Endothelial cell of umbilical vein (primary cell): Measurements from ENCODE around the gene FAM3A. TPM values are rescaled to one million over a fixed set of nuclear protein-coding genes. Genes with fewer than 3 reads are reported as not detected.

Source experiments
- BruUV-seq: library from RNA; stranded (reverse); fragments of 400-500 nt; replicated peaks from 2 replicates; lab custom pipeline; 2021; lab: Mats Ljungman, UMichigan
- CTCF ChIA-PET: fragments of 300-600, 350-600 bp; sonication (Branson Sonifier 250); formaldehyde crosslinking; loops from one replicate; lab custom pipeline; 2021; ENCODE audit warnings: antibody characterized with exemption, inconsistent platforms; lab: Charles Lee
- POLR2A ChIA-PET: fragments of 300-600, 350-600 bp; sonication (Branson Sonifier 250); formaldehyde crosslinking; loops from one replicate; lab custom pipeline; 2021; ENCODE audit warnings: antibody characterized with exemption, inconsistent platforms; lab: Charles Lee
- DNase-seq: peaks from one replicate; pipeline ENCODE4 v3.0.0-alpha.2; 2011; ENCODE audit warnings: low read depth, low spot score
- FAIRE-seq: peaks from 2 replicates; lab custom pipeline; 2011; peaks lifted over from hg19 to GRCh38; lab: Jason Lieb, UNC
- H2AFZ ChIP-seq: 2 replicates; pipeline ENCODE4 v1.6.0; 2012; ENCODE audit warnings: low read depth, low read length, control low read depth, inconsistent platforms
- H3K27ac ChIP-seq: 2 replicates; pipeline ENCODE4 v1.5.1; 2011; ENCODE audit warnings: low read depth, mild to moderate bottlenecking, control low read depth, low read length, moderate library complexity; ENCODE audit not compliant: insufficient read depth
- H3K27me3 ChIP-seq, 2 experiments: 2 replicates each; pipeline versions ENCODE4 v1.6.0 to v1.6.1; 2011; ENCODE audit warnings: low read length in 2 of 2, mixed read lengths in 1 of 2; ENCODE audit not compliant: control insufficient read depth in 2 of 2, insufficient read depth in 2 of 2
- H3K36me3 ChIP-seq, 2 experiments: 2 replicates in 1 of 2; 3 replicates in 1 of 2; pipeline ENCODE4 v1.5.1; 2011; ENCODE audit warnings: low read length in 2 of 2, mild to moderate bottlenecking in 1 of 2, moderate library complexity in 1 of 2; ENCODE audit not compliant: control insufficient read depth in 2 of 2, insufficient read depth in 2 of 2; ENCODE audit errors: extremely low read depth in 1 of 2
- H3K4me1 ChIP-seq: 3 replicates; pipeline ENCODE4 v1.5.1; 2011; ENCODE audit warnings: mild to moderate bottlenecking, low read length; ENCODE audit not compliant: control insufficient read depth, insufficient read depth; ENCODE audit errors: extremely low read depth
- H3K4me2 ChIP-seq: 2 replicates; pipeline ENCODE4 v1.6.1; 2011; ENCODE audit warnings: low read length, control low read depth, mixed read lengths; ENCODE audit not compliant: insufficient read depth
- H3K4me3 ChIP-seq, 3 experiments: fragments of 200-600 bp in 1 of 3; sonication (generic), shearing (Covaris generic) in 1 of 3; replicated peaks in 1 of 3; 2 replicates each; pipeline ENCODE4 v1.5.1; 2011 to 2016; ENCODE audit warnings: control low read depth in 3 of 3, low read length in 3 of 3, mild to moderate bottlenecking in 2 of 3, inconsistent platforms in 1 of 3, low read depth in 1 of 3, moderate library complexity in 1 of 3; ENCODE audit not compliant: insufficient read depth in 1 of 3
- H3K79me2 ChIP-seq: 2 replicates; pipeline ENCODE4 v1.6.0; 2012; ENCODE audit warnings: low read length, inconsistent platforms; ENCODE audit not compliant: control insufficient read depth, insufficient read depth
- H3K9ac ChIP-seq: replicated peaks from 2 replicates; pipeline ENCODE3; 2011; ENCODE audit warnings: low read length, control low read depth; ENCODE audit not compliant: insufficient read depth; ENCODE audit errors: extremely low read depth
- H3K9me1 ChIP-seq: replicated peaks from 3 replicates; pipeline ENCODE4 v1.6.0; 2011; ENCODE audit warnings: mild to moderate bottlenecking, low read length; ENCODE audit not compliant: control insufficient read depth, insufficient read depth; ENCODE audit errors: extremely low read depth
- H3K9me3 ChIP-seq: replicated peaks from 2 replicates; pipeline ENCODE4 v1.5.1; 2012; ENCODE audit warnings: low read length, inconsistent platforms; ENCODE audit not compliant: control insufficient read depth, insufficient read depth
- H4K20me1 ChIP-seq: replicated peaks from 2 replicates; pipeline ENCODE3; 2011; ENCODE audit warnings: mild to moderate bottlenecking, low read length; ENCODE audit not compliant: control insufficient read depth, insufficient read depth; ENCODE audit errors: extremely low read depth
- CTCF ChIP-seq, 2 donors: IDR thresholded peaks; 1 replicate in 1 of 2; 2 replicates in 1 of 2; pipeline ENCODE4 v1.5.1; 2011; ENCODE audit warnings: low read length in 2 of 2, mild to moderate bottlenecking in 2 of 2, moderate library complexity in 2 of 2, control low read depth in 1 of 2, inconsistent platforms in 1 of 2, low read depth in 1 of 2; ENCODE audit not compliant: insufficient read depth in 1 of 2; ENCODE audit errors: extremely low read depth in 1 of 2
- EZH2 ChIP-seq: IDR thresholded peaks from 2 replicates; pipeline ENCODE4 v1.6.1; 2012; ENCODE audit warnings: borderline replicate concordance, low read depth, mild to moderate bottlenecking, moderate library complexity, low read length, inconsistent platforms; ENCODE audit not compliant: severe bottlenecking
- FOS ChIP-seq: IDR thresholded peaks from 2 replicates; pipeline ENCODE4 v1.6.1; 2011; ENCODE audit warnings: mild to moderate bottlenecking, low read length, moderate library complexity, borderline replicate concordance; ENCODE audit not compliant: insufficient read depth
- GATA2 ChIP-seq: IDR thresholded peaks from 2 replicates; pipeline ENCODE4 v1.7.0; 2011; ENCODE audit warnings: low read depth, mild to moderate bottlenecking, moderate library complexity, mixed read lengths, low read length; ENCODE audit not compliant: insufficient read length, insufficient read depth
- JUN ChIP-seq: IDR thresholded peaks from 2 replicates; pipeline ENCODE4 v1.6.1; 2011; ENCODE audit warnings: borderline replicate concordance, low read depth; ENCODE audit not compliant: insufficient read length, insufficient read depth
- MAX ChIP-seq: IDR thresholded peaks from 2 replicates; pipeline ENCODE4 v1.6.1; 2011; ENCODE audit not compliant: insufficient read depth, insufficient read length
- MYC ChIP-seq: IDR thresholded peaks from one replicate; pipeline ENCODE4 v1.6.1; 2011; ENCODE audit warnings: mild to moderate bottlenecking, low read depth, low read length
- POLR2A ChIP-seq: IDR thresholded peaks from 2 replicates; pipeline ENCODE4 v1.6.1; 2012; ENCODE audit warnings: low read depth, mild to moderate bottlenecking, control low read depth, low read length
- POLR2AphosphoS5 ChIP-seq: IDR thresholded peaks from 2 replicates; pipeline ENCODE4 v1.6.1; 2012; ENCODE audit warnings: low read depth, mild to moderate bottlenecking, control low read depth, low read length, moderate library complexity; ENCODE audit not compliant: insufficient read depth
- dilution Hi-C: fragments of 300-500 bp; cut with MboI; formaldehyde crosslinking; loops from one replicate; pipeline ENCODE4 v1.15.0; 2019; ENCODE audit warnings: low sequenced_read_pairs; ENCODE audit not compliant: extremely low pct_ligation_motif_present
- intact Hi-C: fragments of 100-400 bp; cut with micrococcal nuclease; formaldehyde crosslinking; loops from one replicate; pipeline ENCODE4 v1.10.0; 2022
- polyA plus RNA-seq, 4 experiments: library from polyadenylated mRNA; depleted of rRNA in 3 of 4; stranded (reverse) in 3 of 4; unstranded in 1 of 4; fragments of >200 nt; gene quantifications; 2 replicates each; pipeline versions ENCODE4 v1.2.1 to v1.2.3, GENCODE V29; 2011 to 2012; ENCODE audit warnings: missing spikeins in 1 of 4
- total RNA-seq: library from RNA; stranded (reverse); gene quantifications from 2 replicates; pipeline ENCODE4 v1.2.3, GENCODE V29; 2021

The FAM3A gene
- total and polyA plus RNA-seq, 2 donors (not counting 3 experiments of a cell fraction or from before 2014, with no cell fraction given), result 32.0 to 42.9 TPM

- intact Hi-C loops (no loop called here), dilution Hi-C loops (no loop called here)
- Histone ChIP-seq H3K4me2 (no peak overlapping the region), H3K27me3 (no peaks in the 10 kb centered on the region), H3K9me1 (no peaks in the 10 kb centered on the region), H3K27ac (no peak overlapping the region), H2AFZ (no peak overlapping the region), H3K9ac (no peak overlapping the region), H3K79me2 (peaks cover 5% of the 10 kb centered on the region), H4K20me1 (no peaks in the 10 kb centered on the region), H3K4me1 (no peaks in the 10 kb centered on the region), H3K9me3 (no peaks in the 10 kb centered on the region), H3K36me3 (peaks cover 0 to 46% of the 10 kb centered on the region in 2 experiments), H3K4me3 (no peak overlapping the region)
- CTCF ChIA-PET, result interaction anchor here (1.2 kb wide), 1 partner anchor 11 kb away, joined by 3 read pairs; no protein-coding TSS in a partner anchor
- POLR2A ChIA-PET, result no interaction called here
- FAIRE-seq (no peak), DNase-seq (no peak)
- BruUV-seq, result no TSS peak
- TF ChIP-seq EZH2, result no peak
- TF ChIP-seq MAX, result no peak
- TF ChIP-seq GATA2, result no peak
- TF ChIP-seq FOS, result no peak
- no peak for TF ChIP-seq JUN
- no peak for TF ChIP-seq CTCF (IDR thresholded peaks at IDR 0.05; ENCODE audit: extremely low read depth in 1 of 2, insufficient read depth in 1 of 2, low read depth in 1 of 2, low read length in 2 of 2)
- TF ChIP-seq MYC, result no peak
- no peak for TF ChIP-seq POLR2AphosphoS5
- no peak for TF ChIP-seq POLR2A
These were observed 50.4 kb downstream of the FAM3A start for GRCh38 chrX:154465601-154466000.
